Measurements from ENCODE around the gene UBE2B. TPM values are rescaled to one million over a fixed set of nuclear protein-coding genes. Genes with fewer than 3 reads are reported as not detected.

The UBE2B gene
- total RNA-seq, 1 experiment from 2014 or later, result 97.8 TPM

DNA sequence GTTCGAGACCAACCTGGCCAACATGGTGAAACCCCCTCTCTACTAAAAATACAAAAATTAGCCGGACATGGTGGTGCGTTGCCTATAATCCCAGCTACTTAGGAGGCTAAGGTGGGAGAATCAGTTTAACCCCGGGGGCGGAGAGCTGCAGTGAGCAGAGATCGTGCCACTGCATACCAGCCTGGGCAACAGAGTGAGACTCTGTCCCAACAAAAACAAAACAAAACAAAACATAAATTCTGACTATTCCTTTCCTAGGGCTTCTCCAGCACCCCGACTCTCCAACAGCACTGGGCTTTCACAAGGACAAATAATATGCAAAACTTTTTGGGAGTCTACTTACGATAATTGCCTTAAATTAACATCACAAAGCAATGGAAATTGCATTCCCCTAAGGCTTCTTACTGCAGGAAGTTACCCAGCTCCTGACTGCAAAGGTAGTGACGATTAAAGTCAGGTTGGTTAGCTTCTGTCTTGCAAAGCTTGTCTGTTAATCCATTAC, 56.2 kb downstream of the UBE2B start:
- intact Hi-C loops (cut with micrococcal nuclease; ENCODE audit: unreplicated experiment) (no loop called here), in situ Hi-C loops (cut with HindIII; ENCODE audit: low pct_unique_long_range_greater_than_20kb, low sequenced_read_pairs) (no loop called here)
- Histone ChIP-seq H3K36me3 (ENCODE audit: control insufficient read depth, insufficient read depth, low read length) (no peaks in the 10 kb centered on the region), H3K4me1 (ENCODE audit: control insufficient read depth, insufficient read depth, low read length) (peaks cover 3% of the 10 kb centered on the region; the same call in 1 of the 2 replicates), H3K9me3 (ENCODE audit: control insufficient read depth, insufficient read depth, low read depth, low read length) (no peaks in the 10 kb centered on the region), H3K27me3 (ENCODE audit: control insufficient read depth, insufficient read depth, low read length) (no peaks in the 10 kb centered on the region), H3K4me3 (ENCODE audit: low read depth in 2 of 2, low read length in 2 of 2) (no peak overlapping the region), H3K27ac (ENCODE audit: low read length) (no peak overlapping the region)
- ChIA-PET POLR2A (no interaction called here), CTCF (no interaction called here)
- no peak for DNase-seq (ENCODE audit: low read depth, low spot score)
- BruUV-seq (replicated peaks), result no TSS peak
- TF ChIP-seq TCF7L2 (IDR thresholded peaks at IDR 0.05; ENCODE audit: low read depth, low read length) (no peak), POLR2AphosphoS5 (IDR thresholded peaks at IDR 0.05; ENCODE audit: low read depth, low read length) (no peak), REST (IDR thresholded peaks at IDR 0.05; ENCODE audit: insufficient read depth in 1 of 2, low read depth in 2 of 2, low read length in 1 of 2) (no peak), SIN3A (IDR thresholded peaks at IDR 0.05; ENCODE audit: borderline replicate concordance, insufficient read depth, low read depth, low read length) (no peak)
- TF ChIP-seq, protein P1, sequence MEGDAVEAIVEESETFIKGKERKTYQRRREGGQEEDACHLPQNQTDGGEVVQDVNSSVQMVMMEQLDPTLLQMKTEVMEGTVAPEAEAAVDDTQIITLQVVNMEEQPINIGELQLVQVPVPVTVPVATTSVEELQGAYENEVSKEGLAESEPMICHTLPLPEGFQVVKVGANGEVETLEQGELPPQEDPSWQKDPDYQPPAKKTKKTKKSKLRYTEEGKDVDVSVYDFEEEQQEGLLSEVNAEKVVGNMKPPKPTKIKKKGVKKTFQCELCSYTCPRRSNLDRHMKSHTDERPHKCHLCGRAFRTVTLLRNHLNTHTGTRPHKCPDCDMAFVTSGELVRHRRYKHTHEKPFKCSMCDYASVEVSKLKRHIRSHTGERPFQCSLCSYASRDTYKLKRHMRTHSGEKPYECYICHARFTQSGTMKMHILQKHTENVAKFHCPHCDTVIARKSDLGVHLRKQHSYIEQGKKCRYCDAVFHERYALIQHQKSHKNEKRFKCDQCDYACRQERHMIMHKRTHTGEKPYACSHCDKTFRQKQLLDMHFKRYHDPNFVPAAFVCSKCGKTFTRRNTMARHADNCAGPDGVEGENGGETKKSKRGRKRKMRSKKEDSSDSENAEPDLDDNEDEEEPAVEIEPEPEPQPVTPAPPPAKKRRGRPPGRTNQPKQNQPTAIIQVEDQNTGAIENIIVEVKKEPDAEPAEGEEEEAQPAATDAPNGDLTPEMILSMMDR (IDR thresholded peaks at IDR 0.05), result no peak
- no peak for ATAC-seq

- DNase-seq (ENCODE audit: low read depth, low spot score) (no peak), ATAC-seq (no peak)
- Histone ChIP-seq H3K36me3 (ENCODE audit: control insufficient read depth, insufficient read depth, low read length) (no peaks in the 10 kb centered on the region), H3K4me3 (ENCODE audit: low read depth in 2 of 2, low read length in 2 of 2) (no peak overlapping the region), H3K27me3 (ENCODE audit: control insufficient read depth, insufficient read depth, low read length) (no peaks in the 10 kb centered on the region), H3K27ac (ENCODE audit: low read length) (no peak overlapping the region), H3K9me3 (ENCODE audit: control insufficient read depth, insufficient read depth, low read depth, low read length) (no peaks in the 10 kb centered on the region), H3K4me1 (ENCODE audit: control insufficient read depth, insufficient read depth, low read length) (peaks cover 7% of the 10 kb centered on the region)
- intact Hi-C loops (cut with micrococcal nuclease; ENCODE audit: unreplicated experiment) (no loop called here), in situ Hi-C loops (cut with HindIII; ENCODE audit: low pct_unique_long_range_greater_than_20kb, low sequenced_read_pairs) (no loop called here)
- TF ChIP-seq REST (IDR thresholded peaks at IDR 0.05; ENCODE audit: insufficient read depth in 1 of 2, low read depth in 2 of 2, low read length in 1 of 2), result no peak
- no peak for TF ChIP-seq TCF7L2 (IDR thresholded peaks at IDR 0.05; ENCODE audit: low read depth, low read length)
- no peak for TF ChIP-seq SIN3A (IDR thresholded peaks at IDR 0.05; ENCODE audit: borderline replicate concordance, insufficient read depth, low read depth, low read length)
- no peak for TF ChIP-seq POLR2AphosphoS5 (IDR thresholded peaks at IDR 0.05; ENCODE audit: low read depth, low read length)
- TF ChIP-seq, protein P1 (IDR thresholded peaks at IDR 0.05), result no peak
- no TSS peak for BruUV-seq (replicated peaks)
- ChIA-PET POLR2A (no interaction called here), CTCF (no interaction called here)
Observed at GRCh38 chr5:134430001-134430569, 58.7 kb downstream of the UBE2B start.
